GM19438 (cell line): ENCODE data around the gene CBX6.
"Not testable (repeated sequence)": the region's sequence is repeated elsewhere in the genome, so short reads cannot be mapped to it uniquely, and the experiment has no call there.

ENCODE experiments used
- ATAC-seq: cut with Tn5 transposase; IDR thresholded peaks from one replicate; pipeline ENCODE4 v1.9.1; 2021; ENCODE audit warnings: low read depth; ENCODE audit not compliant: unreplicated experiment

Gene CBX6

GRCh38 chr22:38862375-38863329 is 9.4 kb downstream of the CBX6 start:
- no peak for ATAC-seq

GRCh38 chr22:38861927-38862326 is 10.1 kb downstream of the CBX6 start:
- no peak for ATAC-seq

GRCh38 chr22:38861170-38861876 is 10.7 kb downstream of the CBX6 start:
- ATAC-seq = no peak

GRCh38 chr22:38860283-38861169 is 11.5 kb downstream of the CBX6 start:
- ATAC-seq = no peak

- ATAC-seq = no peak
Measured at GRCh38 chr22:38859581-38860282, 12.3 kb downstream of the CBX6 start.

- ATAC-seq = no peak
Measured at GRCh38 chr22:38858492-38858891, 13.5 kb downstream of the CBX6 start.

GRCh38 chr22:38854476-38854875 is 17.5 kb downstream of the CBX6 start:
- ATAC-seq = not testable (repeated sequence)

GRCh38 chr22:38853883-38854282 is 18.1 kb downstream of the CBX6 start:
- ATAC-seq = not testable (repeated sequence)

- no peak for ATAC-seq
Measured at GRCh38 chr22:38853196-38853651, 18.8 kb downstream of the CBX6 start.

- ATAC-seq = no peak
Measured at GRCh38 chr22:38852522-38852921, 19.5 kb downstream of the CBX6 start.

GRCh38 chr22:38850941-38851849 is 20.8 kb downstream of the CBX6 start:
- no peak for ATAC-seq

- ATAC-seq = no peak
Measured at GRCh38 chr22:38850399-38850798, 21.6 kb downstream of the CBX6 start.

GRCh38 chr22:38849811-38850210 is 22.2 kb downstream of the CBX6 start:
- no peak for ATAC-seq

- no peak for ATAC-seq
Measured at GRCh38 chr22:38846412-38846811, 25.6 kb downstream of the CBX6 start.

GRCh38 chr22:38845004-38845740 is 26.8 kb downstream of the CBX6 start:
- ATAC-seq = no peak

- no peak for ATAC-seq
Measured at GRCh38 chr22:38844315-38845003, 27.6 kb downstream of the CBX6 start.

- ATAC-seq = no peak
Measured at GRCh38 chr22:38843657-38844314, 28.2 kb downstream of the CBX6 start, which contains the start of gene NPTXR. Gene NPTXR (minus strand): TSS chr22:38844028.
